ENCODE data around the gene SLIRP.

DNA sequence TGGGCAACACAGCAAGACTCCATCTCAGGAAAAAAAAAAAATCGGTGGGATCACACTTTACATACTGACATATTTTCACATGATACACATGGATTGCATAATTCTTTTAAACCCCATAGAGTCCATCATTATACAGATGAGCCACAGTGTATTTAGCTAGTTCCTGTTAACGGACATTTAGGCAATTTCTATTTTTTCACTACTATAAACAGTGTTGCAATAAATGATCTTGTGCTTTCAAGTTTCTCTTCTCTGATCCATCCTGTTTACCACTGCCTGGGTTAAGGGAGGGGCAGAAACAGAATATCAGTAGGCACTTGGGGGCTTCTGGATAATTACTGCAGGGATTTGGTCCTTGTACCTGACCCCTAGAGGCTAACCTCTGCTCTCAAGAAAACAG lies 48.1 kb upstream of the SLIRP start:
- TF ChIP-seq SUZ12 (IDR thresholded peaks at IDR 0.05; ENCODE audit: extremely low read depth, insufficient read depth, insufficient read length) (no peak), ZNF274 (IDR thresholded peaks at IDR 0.05; ENCODE audit: low read depth, low read length) (no peak), YY1 (IDR thresholded peaks at IDR 0.05; ENCODE audit: insufficient read depth, insufficient read length) (no peak)

All from NT2/D1 (cell line).